K562 (cell line): ENCODE results near the gene PDK3. TPM values are rescaled to one million over a fixed set of nuclear protein-coding genes. Genes with fewer than 3 reads are reported as not detected.

Experiments used
- ATAC-seq: fragments of 200-7000 bp; cut with Tn5 transposase; 3 replicates; pipeline ENCODE4 v1.9.1; 2020; ENCODE audit warnings: moderate library complexity
- BruUV-seq: library from RNA; stranded (reverse); fragments of 400-500 nt; replicated peaks from 2 replicates; lab custom pipeline; 2021; lab: Mats Ljungman, UMichigan
- CTCF ChIA-PET: fragments of 300-600 bp; formaldehyde crosslinking; extraction: SDS; loops from one replicate; lab custom pipeline; 2021; ENCODE audit warnings: low intra/inter-chr PET ratio; lab: Yijun Ruan, JAX
- POLR2A ChIA-PET: fragments of 300-600, 350-650 bp; sonication (Branson Sonifier 250); formaldehyde crosslinking; extraction: SDS; loops from one replicate; lab custom pipeline; 2021; ENCODE audit warnings: antibody characterized with exemption, inconsistent platforms; lab: Yijun Ruan, JAX
- DNase-seq, 4 experiments: peaks; one replicate each; pipeline versions ENCODE4 v3.0.0 to v3.0.0-alpha.2; 2011 to 2018; ENCODE audit warnings: low spot score in 3 of 4, mixed read lengths in 3 of 4; ENCODE audit errors: extremely low read depth in 1 of 4
- FAIRE-seq: peaks from 2 replicates; lab custom pipeline; 2011; peaks lifted over from hg19 to GRCh38; lab: Jason Lieb, UNC
- H2AFZ ChIP-seq: 2 replicates; pipeline ENCODE4 v1.6.0; 2011; ENCODE audit warnings: low read depth, low read length, control low read depth, inconsistent platforms
- H3K27ac ChIP-seq: fragments of 200-600 bp; 3 replicates; pipeline ENCODE4 v1.8.0; 2011; ENCODE audit warnings: low read depth, mild to moderate bottlenecking, control low read depth, inconsistent platforms, low read length, moderate library complexity, mixed read lengths; ENCODE audit errors: extremely low read depth
- H3K27me3 ChIP-seq, 2 experiments: fragments of 300-600 bp in 1 of 2; 2 replicates in 1 of 2; 3 replicates in 1 of 2; pipeline versions ENCODE4 v1.6.0 to v1.8.0; 2011; ENCODE audit warnings: inconsistent platforms in 2 of 2, low read length in 2 of 2, mild to moderate bottlenecking in 1 of 2, mixed read lengths in 1 of 2, moderate library complexity in 1 of 2; ENCODE audit not compliant: control insufficient read depth in 2 of 2, insufficient read depth in 2 of 2
- H3K36me3 ChIP-seq: fragments of 300-600 bp; 3 replicates; pipeline ENCODE4 v1.8.0; 2011; ENCODE audit warnings: mild to moderate bottlenecking, low read length, inconsistent platforms; ENCODE audit not compliant: control insufficient read depth, insufficient read depth
- H3K4me1 ChIP-seq, 2 experiments: fragments of 200-600 bp in 1 of 2; replicated peaks in 1 of 2; 2 replicates in 1 of 2; 3 replicates in 1 of 2; pipeline versions ENCODE4 v1.5.1 to v1.8.0; 2011; ENCODE audit warnings: inconsistent platforms in 2 of 2, low read length in 2 of 2, mild to moderate bottlenecking in 1 of 2, mixed read lengths in 1 of 2, moderate library complexity in 1 of 2; ENCODE audit not compliant: control insufficient read depth in 2 of 2, insufficient read depth in 2 of 2
- H3K4me2 ChIP-seq: 2 replicates; pipeline ENCODE4 v1.6.1; 2011; ENCODE audit warnings: low read length, control low read depth, inconsistent platforms, mixed read lengths; ENCODE audit not compliant: insufficient read depth
- H3K4me3 ChIP-seq: fragments of 200-600 bp; sonication (generic), shearing (Covaris generic); 2 replicates; pipeline ENCODE4 v1.5.1; 2016; ENCODE audit warnings: control low read depth, inconsistent platforms
- H3K79me2 ChIP-seq: fragments of 200-600 bp; 3 replicates; pipeline ENCODE4 v1.8.0; 2011; ENCODE audit warnings: low read length, inconsistent platforms; ENCODE audit not compliant: control insufficient read depth, insufficient read depth
- H3K9ac ChIP-seq, 2 experiments: 2 replicates each; pipeline versions ENCODE4 v1.6.0 to v1.6.1; 2011; ENCODE audit warnings: low read depth in 2 of 2, low read length in 2 of 2, control low read depth in 1 of 2, inconsistent platforms in 1 of 2, mild to moderate bottlenecking in 1 of 2, mixed read lengths in 1 of 2; ENCODE audit not compliant: insufficient read depth in 1 of 2
- H3K9me1 ChIP-seq: one replicate; pipeline ENCODE4 v1.6.0; 2011; ENCODE audit warnings: inconsistent platforms, mild to moderate bottlenecking, low read length, moderate library complexity; ENCODE audit not compliant: control insufficient read depth, insufficient read depth
- H3K9me3 ChIP-seq: replicated peaks from 2 replicates; pipeline ENCODE4 v1.5.1; 2011; ENCODE audit warnings: low read depth, low read length, inconsistent platforms; ENCODE audit not compliant: control insufficient read depth, insufficient read depth
- H4K20me1 ChIP-seq: replicated peaks from 2 replicates; pipeline ENCODE4 v1.6.1; 2011; ENCODE audit warnings: low read length, inconsistent platforms, mixed read lengths; ENCODE audit not compliant: control insufficient read depth, insufficient read depth
- GTF2A2 ChIP-seq: IDR thresholded peaks from 2 replicates; pipeline ENCODE4 v1.6.1; 2016; ENCODE audit warnings: mild to moderate bottlenecking, missing genetic modification characterization, missing compliant biosample characterization
- PPARD ChIP-seq: fragments of 250-450 bp; sonication (Bioruptor Pico); IDR thresholded peaks from 2 replicates; pipeline ENCODE4 v1.8.0; 2022; ENCODE audit warnings: inconsistent platforms, mild to moderate bottlenecking, moderate library complexity
- RB1 ChIP-seq: fragments of 450-650 bp; IDR thresholded peaks from 2 replicates; pipeline ENCODE4 v1.6.1; 2017; ENCODE audit warnings: low read depth, mild to moderate bottlenecking
- RBM39 ChIP-seq: fragments of 200-400 bp; formaldehyde crosslinking; optimal IDR thresholded peaks from 2 replicates; pipeline ENCODE3; 2018; ENCODE audit warnings: low read depth, low read length
- RFX1 ChIP-seq: fragments of 450-650 bp; IDR thresholded peaks from 2 replicates; pipeline ENCODE4 v1.6.1; 2016; ENCODE audit warnings: mild to moderate bottlenecking, moderate library complexity
- ZBTB17 ChIP-seq: fragments of 450-650 bp; formaldehyde crosslinking; IDR thresholded peaks from 2 replicates; pipeline ENCODE4 v1.4.0; 2020; ENCODE audit warnings: mild to moderate bottlenecking
- ZNF696 ChIP-seq: fragments of 250-450 bp; sonication (Bioruptor Pico); conservative IDR thresholded peaks from 2 replicates; pipeline ENCODE4 v1.4.0; 2020; ENCODE audit warnings: mild to moderate bottlenecking, moderate library complexity
- ZNF76 ChIP-seq: fragments of 250-450 bp; sonication (Bioruptor Pico); IDR thresholded peaks from 2 replicates; pipeline ENCODE4 v1.4.0; 2020; ENCODE audit warnings: mild to moderate bottlenecking, moderate library complexity, borderline replicate concordance
- ZNF766 ChIP-seq: fragments of 200-800 bp; sonication (Bioruptor generic); conservative IDR thresholded peaks from 2 replicates; pipeline ENCODE4 v1.6.1; 2016; ENCODE audit warnings: missing genetic modification characterization, missing compliant biosample characterization
- WGBS: fragments of 100-300 bp; shearing (Covaris generic); methylation state at CpG from one replicate; pipeline ENCODE4 v1.1.6; 2016; ENCODE audit warnings: low coverage, mixed read lengths; ENCODE audit not compliant: insufficient coverage; ENCODE audit errors: missing lambda C conversion rate; 5-methylcytosine and 5-hydroxymethylcytosine counted together
- in situ Hi-C: fragments of 300-500 bp; cut with MboI; formaldehyde crosslinking; loops from 4 replicates; pipeline ENCODE4 v1.15.0; 2018; ENCODE audit warnings: inconsistent platforms, mixed read lengths
- intact Hi-C: fragments of 100-400 bp; cut with micrococcal nuclease; formaldehyde crosslinking; loops from 2 replicates; pipeline ENCODE4 v1.14.2; 2022
- polyA plus RNA-seq, 8 experiments: library from polyadenylated mRNA; depleted of rRNA in 4 of 8; stranded (reverse) in 5 of 8; unstranded in 3 of 8; fragments of >200 nt; fragmentation: Nextera tagmentation in 2 of 8; fragmentation: Illumina TruSeq in 1 of 8; extraction: Ambion mirVana in 2 of 8; extraction: Trizol in 1 of 8; gene quantifications; 2 replicates each; pipeline versions ENCODE4 v1.2.1 to v1.2.3, GENCODE V29; 2011 to 2014; ENCODE audit warnings: inconsistent platforms in 1 of 8, missing spikeins in 1 of 8
- total RNA-seq, 7 experiments: library from RNA; depleted of rRNA in 6 of 7; stranded (reverse); fragments of >200 nt in 6 of 7; fragmentation: Illumina TruSeq in 2 of 7; extraction: Trizol in 2 of 7; gene quantifications; 2 replicates each; pipeline versions ENCODE4 v1.2.1 to v1.2.3, GENCODE V29; 2011 to 2021; ENCODE audit warnings: low replicate concordance in 1 of 7
- TF ChIP-seq, protein P1 (sequence below): fragments of 250-450 bp; sonication (Bioruptor Pico); IDR thresholded peaks from 2 replicates; pipeline ENCODE4 v1.8.0; 2022; ENCODE audit warnings: moderate library complexity, mild to moderate bottlenecking, inconsistent platforms
- TF ChIP-seq, protein P2 (sequence below): fragments of 250-450 bp; sonication (Bioruptor Pico); IDR thresholded peaks from 2 replicates; pipeline ENCODE4 v1.8.0; 2022; ENCODE audit warnings: inconsistent platforms
- TF ChIP-seq, protein P3 (sequence below): fragments of 250-450 bp; sonication (Bioruptor Pico); IDR thresholded peaks from 2 replicates; pipeline ENCODE4 v1.4.0; 2020; ENCODE audit warnings: borderline replicate concordance
- TF ChIP-seq, protein P4 (sequence below): sonication (generic); formaldehyde crosslinking; IDR thresholded peaks from 2 replicates; pipeline ENCODE4 v1.8.1; 2023; ENCODE audit warnings: mild to moderate bottlenecking, missing genetic modification reagents
- TF ChIP-seq, protein P5 (sequence below): sonication (generic); formaldehyde crosslinking; IDR thresholded peaks from 2 replicates; pipeline ENCODE4 v1.8.1; 2022; ENCODE audit warnings: missing genetic modification reagents

The PDK3 gene
- total and polyA plus RNA-seq, 9 of the 15 experiments (the other 6 are each of a cell fraction or from before 2014, with no cell fraction given) = 0.20 to 4.9 (median 0.95) TPM

DNA sequence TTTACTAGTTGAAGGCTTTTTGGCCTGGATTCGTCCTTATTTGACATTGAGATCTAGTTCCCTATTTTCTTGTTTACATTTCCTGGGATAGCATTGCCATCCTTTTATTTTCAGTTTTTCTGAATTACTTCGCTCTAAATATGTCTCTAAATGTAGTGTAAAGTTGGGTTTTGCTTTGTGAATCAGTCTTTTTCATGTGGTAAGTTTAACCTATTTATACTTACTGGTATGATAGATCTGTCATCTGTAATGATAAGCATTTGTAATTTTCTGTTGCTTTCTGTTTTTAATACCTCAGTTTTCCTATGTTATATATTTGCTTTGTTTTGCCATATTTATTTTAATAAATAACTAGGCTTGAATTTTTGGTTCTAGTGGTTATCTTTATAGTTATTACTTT is 6.7 kb downstream of the PDK3 start:
- intact Hi-C loops = no loop called here
- no peak for FAIRE-seq

More for the DNA sequence above, 6.7 kb downstream of the PDK3 start:
- no peak overlapping the region for H3K4me2 ChIP-seq
- H3K79me2 ChIP-seq = no peaks in the 10 kb centered on the region
- H3K36me3 ChIP-seq = no peaks in the 10 kb centered on the region
- no peak overlapping the region for H3K9ac ChIP-seq
- TF ChIP-seq ZNF696 (CRISPR knock-in tag) (no peak), ZBTB17 (no peak), PPARD (CRISPR knock-in tag) (no peak), GTF2A2 (no peak), RBM39 (no peak), RB1 (no peak), ZNF766 (CRISPR knock-in tag) (no peak), ZNF76 (CRISPR knock-in tag) (no peak), RFX1 (no peak)
- TF ChIP-seq, protein P1, sequence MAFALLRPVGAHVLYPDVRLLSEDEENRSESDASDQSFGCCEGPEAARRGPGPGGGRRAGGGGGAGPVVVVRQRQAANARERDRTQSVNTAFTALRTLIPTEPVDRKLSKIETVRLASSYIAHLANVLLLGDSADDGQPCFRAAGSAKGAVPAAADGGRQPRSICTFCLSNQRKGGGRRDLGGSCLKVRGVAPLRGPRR (CRISPR knock-in tag) = no peak
- TF ChIP-seq, protein P2, sequence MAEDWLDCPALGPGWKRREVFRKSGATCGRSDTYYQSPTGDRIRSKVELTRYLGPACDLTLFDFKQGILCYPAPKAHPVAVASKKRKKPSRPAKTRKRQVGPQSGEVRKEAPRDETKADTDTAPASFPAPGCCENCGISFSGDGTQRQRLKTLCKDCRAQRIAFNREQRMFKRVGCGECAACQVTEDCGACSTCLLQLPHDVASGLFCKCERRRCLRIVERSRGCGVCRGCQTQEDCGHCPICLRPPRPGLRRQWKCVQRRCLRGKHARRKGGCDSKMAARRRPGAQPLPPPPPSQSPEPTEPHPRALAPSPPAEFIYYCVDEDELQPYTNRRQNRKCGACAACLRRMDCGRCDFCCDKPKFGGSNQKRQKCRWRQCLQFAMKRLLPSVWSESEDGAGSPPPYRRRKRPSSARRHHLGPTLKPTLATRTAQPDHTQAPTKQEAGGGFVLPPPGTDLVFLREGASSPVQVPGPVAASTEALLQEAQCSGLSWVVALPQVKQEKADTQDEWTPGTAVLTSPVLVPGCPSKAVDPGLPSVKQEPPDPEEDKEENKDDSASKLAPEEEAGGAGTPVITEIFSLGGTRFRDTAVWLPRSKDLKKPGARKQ (CRISPR knock-in tag) = no peak
- TF ChIP-seq, protein P3, sequence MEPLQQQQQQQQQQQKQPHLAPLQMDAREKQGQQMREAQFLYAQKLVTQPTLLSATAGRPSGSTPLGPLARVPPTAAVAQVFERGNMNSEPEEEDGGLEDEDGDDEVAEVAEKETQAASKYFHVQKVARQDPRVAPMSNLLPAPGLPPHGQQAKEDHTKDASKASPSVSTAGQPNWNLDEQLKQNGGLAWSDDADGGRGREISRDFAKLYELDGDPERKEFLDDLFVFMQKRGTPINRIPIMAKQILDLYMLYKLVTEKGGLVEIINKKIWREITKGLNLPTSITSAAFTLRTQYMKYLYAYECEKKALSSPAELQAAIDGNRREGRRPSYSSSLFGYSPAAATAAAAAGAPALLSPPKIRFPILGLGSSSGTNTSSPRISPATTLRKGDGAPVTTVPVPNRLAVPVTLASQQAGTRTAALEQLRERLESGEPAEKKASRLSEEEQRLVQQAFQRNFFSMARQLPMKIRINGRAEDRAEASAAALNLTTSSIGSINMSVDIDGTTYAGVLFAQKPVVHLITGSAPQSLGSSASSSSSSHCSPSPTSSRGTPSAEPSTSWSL (CRISPR knock-in tag) = no peak
- TF ChIP-seq, protein P4, sequence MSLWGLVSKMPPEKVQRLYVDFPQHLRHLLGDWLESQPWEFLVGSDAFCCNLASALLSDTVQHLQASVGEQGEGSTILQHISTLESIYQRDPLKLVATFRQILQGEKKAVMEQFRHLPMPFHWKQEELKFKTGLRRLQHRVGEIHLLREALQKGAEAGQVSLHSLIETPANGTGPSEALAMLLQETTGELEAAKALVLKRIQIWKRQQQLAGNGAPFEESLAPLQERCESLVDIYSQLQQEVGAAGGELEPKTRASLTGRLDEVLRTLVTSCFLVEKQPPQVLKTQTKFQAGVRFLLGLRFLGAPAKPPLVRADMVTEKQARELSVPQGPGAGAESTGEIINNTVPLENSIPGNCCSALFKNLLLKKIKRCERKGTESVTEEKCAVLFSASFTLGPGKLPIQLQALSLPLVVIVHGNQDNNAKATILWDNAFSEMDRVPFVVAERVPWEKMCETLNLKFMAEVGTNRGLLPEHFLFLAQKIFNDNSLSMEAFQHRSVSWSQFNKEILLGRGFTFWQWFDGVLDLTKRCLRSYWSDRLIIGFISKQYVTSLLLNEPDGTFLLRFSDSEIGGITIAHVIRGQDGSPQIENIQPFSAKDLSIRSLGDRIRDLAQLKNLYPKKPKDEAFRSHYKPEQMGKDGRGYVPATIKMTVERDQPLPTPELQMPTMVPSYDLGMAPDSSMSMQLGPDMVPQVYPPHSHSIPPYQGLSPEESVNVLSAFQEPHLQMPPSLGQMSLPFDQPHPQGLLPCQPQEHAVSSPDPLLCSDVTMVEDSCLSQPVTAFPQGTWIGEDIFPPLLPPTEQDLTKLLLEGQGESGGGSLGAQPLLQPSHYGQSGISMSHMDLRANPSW = no peak
- TF ChIP-seq, protein P5, sequence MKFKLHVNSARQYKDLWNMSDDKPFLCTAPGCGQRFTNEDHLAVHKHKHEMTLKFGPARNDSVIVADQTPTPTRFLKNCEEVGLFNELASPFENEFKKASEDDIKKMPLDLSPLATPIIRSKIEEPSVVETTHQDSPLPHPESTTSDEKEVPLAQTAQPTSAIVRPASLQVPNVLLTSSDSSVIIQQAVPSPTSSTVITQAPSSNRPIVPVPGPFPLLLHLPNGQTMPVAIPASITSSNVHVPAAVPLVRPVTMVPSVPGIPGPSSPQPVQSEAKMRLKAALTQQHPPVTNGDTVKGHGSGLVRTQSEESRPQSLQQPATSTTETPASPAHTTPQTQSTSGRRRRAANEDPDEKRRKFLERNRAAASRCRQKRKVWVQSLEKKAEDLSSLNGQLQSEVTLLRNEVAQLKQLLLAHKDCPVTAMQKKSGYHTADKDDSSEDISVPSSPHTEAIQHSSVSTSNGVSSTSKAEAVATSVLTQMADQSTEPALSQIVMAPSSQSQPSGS (CRISPR knock-in tag) = no peak
- ATAC-seq = no peak
- H3K9me1 ChIP-seq = no peaks in the 10 kb centered on the region
- POLR2A ChIA-PET = no interaction called here
- in situ Hi-C loops = no loop called here
- H3K27me3 ChIP-seq = no peaks in the 10 kb centered on the region
- H3K9me3 ChIP-seq = no peaks in the 10 kb centered on the region
- WGBS = 0% methylated on average over 2 of the region's 2 CpGs
- H3K27ac ChIP-seq = no peak overlapping the region
- H3K4me1 ChIP-seq = no peaks in the 10 kb centered on the region
- H4K20me1 ChIP-seq = no peaks in the 10 kb centered on the region
- CTCF ChIA-PET = no interaction called here
- DNase-seq = no peak
- H2AFZ ChIP-seq = no peak overlapping the region
- no peak overlapping the region for H3K4me3 ChIP-seq
- no TSS peak for BruUV-seq
